HEK293T (cell line): ENCODE results near the gene ALG12.

Source experiments
- ARNT ChIP-seq: fragments of 450-650 bp; IDR thresholded peaks from 2 replicates; pipeline ENCODE4 v1.6.1; 2017; ENCODE audit warnings: mild to moderate bottlenecking
- BHLHE40 ChIP-seq: fragments of 450-650 bp; IDR thresholded peaks from 2 replicates; pipeline ENCODE4 v1.6.1; 2016; ENCODE audit warnings: mild to moderate bottlenecking, moderate library complexity, borderline replicate concordance
- CTBP1 ChIP-seq: fragments of 450-650 bp; IDR thresholded peaks from 2 replicates; pipeline ENCODE4 v1.6.1; 2016; ENCODE audit warnings: borderline replicate concordance
- ELF4 ChIP-seq: fragments of 450-650 bp; IDR thresholded peaks from 2 replicates; pipeline ENCODE4 v1.6.1; 2017; ENCODE audit warnings: antibody characterized with exemption
- FOXA1 ChIP-seq: fragments of 450-650 bp; IDR thresholded peaks from 2 replicates; pipeline ENCODE4 v1.6.1; 2016; ENCODE audit warnings: mild to moderate bottlenecking
- FOXK2 ChIP-seq: fragments of 450-650 bp; IDR thresholded peaks from 2 replicates; pipeline ENCODE4 v1.6.1; 2016; ENCODE audit warnings: mild to moderate bottlenecking
- FOXM1 ChIP-seq: fragments of 450-650 bp; IDR thresholded peaks from 2 replicates; pipeline ENCODE4 v1.6.1; 2017; ENCODE audit warnings: mild to moderate bottlenecking, borderline replicate concordance
- L3MBTL2 ChIP-seq: fragments of 450-650 bp; conservative IDR thresholded peaks from 2 replicates; pipeline ENCODE4 v1.6.1; 2016; ENCODE audit warnings: mild to moderate bottlenecking
- NFRKB ChIP-seq: fragments of 450-650 bp; IDR thresholded peaks from 2 replicates; pipeline ENCODE4 v1.6.1; 2016; ENCODE audit warnings: mild to moderate bottlenecking, moderate library complexity
- PKNOX1 ChIP-seq: fragments of 450-650 bp; IDR thresholded peaks from 2 replicates; pipeline ENCODE4 v1.6.1; 2016
- SP1 ChIP-seq: fragments of 450-650 bp; IDR thresholded peaks from 2 replicates; pipeline ENCODE4 v1.6.1; 2017
- SUZ12 ChIP-seq: fragments of 450-650 bp; IDR thresholded peaks from 2 replicates; pipeline ENCODE4 v1.6.1; 2016; ENCODE audit warnings: mild to moderate bottlenecking
- TARDBP ChIP-seq: fragments of 450-650 bp; IDR thresholded peaks from 2 replicates; pipeline ENCODE4 v1.6.1; 2016
- ZNF384 ChIP-seq: fragments of 450-650 bp; IDR thresholded peaks from 2 replicates; pipeline ENCODE4 v1.6.1; 2016

- TF ChIP-seq FOXM1 (no peak), NFRKB (no peak), FOXA1 (no peak), ELF4 (no peak), FOXK2 (no peak), SP1 (no peak), TARDBP (no peak), SUZ12 (no peak), CTBP1 (no peak), ARNT (no peak), L3MBTL2 (no peak), PKNOX1 (no peak), BHLHE40 (no peak), ZNF384 (no peak)
Measured at GRCh38 chr22:49922926-49923325, 4.7 kb upstream of the ALG12 start.
